G401 (cell line): ENCODE measurements around the gene PLPPR2. TPM values are rescaled to one million over a fixed set of nuclear protein-coding genes. Genes with fewer than 3 reads are reported as not detected.
"Not testable (repeated sequence)": the region's sequence is repeated elsewhere in the genome, so short reads cannot be mapped to it uniquely, and the experiment has no call there.

Experiments
- DNase-seq: peaks from one replicate; pipeline ENCODE4 v3.0.0-alpha.2; 2015; ENCODE audit warnings: low spot score
- in situ Hi-C: cut with HindIII; loops from 2 replicates; pipeline ENCODE4 v1.10.0; 2016; ENCODE audit warnings: low sequenced_read_pairs, mixed read lengths
- total RNA-seq: library from RNA; depleted of rRNA; stranded (reverse); fragments of >200 nt; shearing (Covaris generic); gene quantifications from 2 replicates; pipeline ENCODE4 v1.2.3, GENCODE V29; 2014

The PLPPR2 gene
- total RNA-seq, 1 experiment from 2014 or later = 11.5 TPM

DNA sequence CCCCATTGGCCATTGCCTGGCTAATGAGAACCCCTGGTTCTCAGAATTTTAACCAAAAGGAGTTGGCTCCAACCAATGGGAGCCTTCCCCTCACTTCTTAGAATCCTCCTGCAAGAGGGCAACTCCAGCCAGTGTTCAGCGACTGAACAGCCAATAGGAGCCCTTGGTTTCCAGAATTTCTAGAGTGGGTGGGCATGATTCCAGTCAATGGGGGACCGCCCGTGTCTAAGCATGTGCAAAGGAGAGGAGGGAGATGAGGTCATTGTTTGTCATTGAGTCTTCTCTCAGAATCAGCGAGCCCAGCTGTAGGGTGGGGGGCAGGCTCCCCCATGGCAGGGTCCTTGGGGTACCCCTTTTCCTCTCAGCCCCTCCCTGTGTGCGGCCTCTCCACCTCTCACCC is 9.7 kb downstream of the PLPPR2 start:
- in situ Hi-C loops = no loop called here
- DNase-seq = no peak

DNA sequence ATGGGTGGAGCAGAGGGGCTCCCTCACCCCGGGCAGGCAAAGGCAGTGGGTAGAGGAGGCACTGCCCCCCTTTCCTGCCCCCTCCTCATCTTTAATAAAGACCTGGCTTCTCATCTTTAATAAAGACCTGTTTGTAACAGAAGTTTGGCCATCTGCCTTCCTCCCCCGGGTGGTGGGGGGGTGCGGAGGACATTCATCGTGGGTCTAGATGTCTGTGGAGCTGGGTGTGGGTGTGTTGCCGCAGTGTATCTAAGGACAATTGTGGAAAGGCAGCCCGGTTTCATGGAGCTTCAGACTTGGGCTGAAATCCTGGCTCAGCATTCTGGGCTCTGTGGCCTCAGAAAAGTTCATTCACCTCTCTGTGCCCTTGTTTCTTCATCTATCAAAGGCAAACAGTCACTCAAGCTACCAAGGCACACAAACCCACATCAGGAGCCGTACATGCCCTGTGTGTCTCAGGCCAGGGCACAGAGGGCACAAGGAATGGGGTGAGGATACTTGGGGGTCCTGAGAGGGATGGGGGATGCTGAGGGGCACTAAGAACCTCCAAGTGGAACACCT is 10.4 kb downstream of the PLPPR2 start:
- no peak for DNase-seq
- in situ Hi-C loops = no loop called here

DNA sequence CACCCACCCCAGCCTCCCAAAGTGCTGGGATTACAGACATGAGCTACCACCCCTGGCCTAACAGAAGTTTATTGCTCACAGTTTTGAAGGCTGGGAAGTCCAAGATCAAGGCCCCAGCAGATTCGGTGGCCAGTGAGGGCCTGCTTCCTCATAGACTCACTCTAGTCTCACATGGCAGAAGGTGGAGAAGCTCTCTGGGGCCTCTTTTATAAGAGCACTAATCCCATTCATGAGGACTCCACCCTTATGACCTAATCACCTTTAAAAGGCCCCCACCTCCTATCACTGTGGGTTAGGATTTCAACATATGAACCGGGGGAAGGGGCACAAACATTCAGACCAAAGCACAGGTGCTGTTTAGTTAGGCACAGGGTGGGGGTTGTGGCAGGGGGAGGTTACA is 12.3 kb downstream of the PLPPR2 start:
- in situ Hi-C loops = no loop called here
- DNase-seq = no peak

DNA sequence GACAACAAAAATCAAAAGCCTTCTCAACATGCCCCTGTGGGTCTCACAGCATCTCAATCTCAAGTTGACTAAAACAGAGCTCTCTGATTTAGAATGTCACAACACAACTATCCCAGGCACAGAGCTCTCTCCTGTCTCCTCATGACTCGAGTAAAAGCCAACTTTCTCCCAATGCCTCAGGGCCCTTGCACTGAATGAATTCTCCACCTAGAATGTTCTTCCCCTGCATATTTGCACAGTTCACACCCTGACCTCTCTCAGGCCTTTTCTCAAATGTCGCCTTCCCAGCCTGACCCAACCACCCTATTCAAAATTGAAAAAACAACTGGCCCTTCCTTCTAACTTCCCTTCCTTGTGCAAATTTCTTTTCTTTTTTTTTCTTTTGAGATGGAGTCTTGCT is 15.5 kb downstream of the PLPPR2 start:
- no peak for DNase-seq
- in situ Hi-C loops = no loop called here

DNA sequence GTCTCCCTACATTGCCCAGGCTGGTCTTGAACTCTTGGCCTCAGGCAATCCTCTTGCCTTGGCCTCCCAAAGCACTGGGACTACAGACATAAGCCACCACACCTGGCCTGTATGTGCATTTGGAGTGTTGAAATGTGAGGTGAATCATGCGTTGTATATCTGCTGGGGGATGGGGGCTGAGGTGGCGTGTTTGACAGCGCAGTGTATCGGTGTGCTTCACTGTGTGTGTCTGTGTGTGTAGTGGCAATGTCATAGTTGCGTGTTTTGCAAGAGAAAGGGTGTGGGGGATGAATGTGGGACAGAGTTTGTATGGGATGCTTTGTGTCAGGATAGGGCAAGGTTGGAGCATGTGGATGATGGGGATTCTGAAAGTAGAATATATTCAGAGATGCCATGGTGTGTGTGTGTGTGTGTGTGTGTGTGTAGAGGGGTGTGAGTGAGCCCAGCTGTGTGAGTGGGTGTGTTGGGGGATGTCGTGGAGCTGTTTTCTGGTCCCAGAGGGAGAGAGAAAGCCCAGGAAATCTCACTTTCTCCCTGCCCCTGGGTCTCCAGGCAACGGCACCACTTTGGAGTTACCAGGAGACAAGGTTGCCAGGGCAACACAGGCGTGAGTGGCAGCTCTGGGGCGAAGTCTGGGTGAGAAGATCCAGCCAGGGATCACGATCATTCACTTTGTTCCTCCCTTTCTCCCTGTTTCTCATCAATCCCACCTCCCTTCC is 18.1 kb downstream of the PLPPR2 start:
- in situ Hi-C loops = no loop called here
- peak; percentile 81 for DNase-seq

DNA sequence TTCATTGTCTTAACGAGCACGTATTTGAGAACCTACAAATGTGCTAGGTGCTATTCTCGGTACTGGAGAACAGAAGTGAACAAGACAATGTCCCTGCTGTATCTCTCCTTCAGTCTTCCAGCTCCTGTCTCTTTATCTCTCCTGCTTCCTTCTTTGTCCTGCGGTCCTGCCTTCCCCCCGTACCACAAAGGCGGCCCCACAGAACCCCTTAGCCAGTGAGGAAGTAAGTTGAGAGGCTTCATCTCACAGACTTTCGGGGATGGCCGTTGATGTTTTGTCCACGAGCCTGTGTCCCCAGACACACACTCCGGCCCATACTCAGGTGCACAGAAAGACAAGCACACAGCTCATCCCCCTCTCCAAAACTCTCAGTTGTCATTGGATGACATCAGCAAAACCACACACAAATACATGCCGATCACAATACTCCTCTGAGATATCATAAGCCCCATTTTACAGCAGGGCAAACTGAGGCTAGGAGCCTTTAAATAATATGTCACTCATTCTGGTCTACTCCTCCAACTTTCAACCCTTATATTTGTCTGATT is 18.7 kb downstream of the PLPPR2 start:
- no peak for DNase-seq
- in situ Hi-C loops = no loop called here

DNA sequence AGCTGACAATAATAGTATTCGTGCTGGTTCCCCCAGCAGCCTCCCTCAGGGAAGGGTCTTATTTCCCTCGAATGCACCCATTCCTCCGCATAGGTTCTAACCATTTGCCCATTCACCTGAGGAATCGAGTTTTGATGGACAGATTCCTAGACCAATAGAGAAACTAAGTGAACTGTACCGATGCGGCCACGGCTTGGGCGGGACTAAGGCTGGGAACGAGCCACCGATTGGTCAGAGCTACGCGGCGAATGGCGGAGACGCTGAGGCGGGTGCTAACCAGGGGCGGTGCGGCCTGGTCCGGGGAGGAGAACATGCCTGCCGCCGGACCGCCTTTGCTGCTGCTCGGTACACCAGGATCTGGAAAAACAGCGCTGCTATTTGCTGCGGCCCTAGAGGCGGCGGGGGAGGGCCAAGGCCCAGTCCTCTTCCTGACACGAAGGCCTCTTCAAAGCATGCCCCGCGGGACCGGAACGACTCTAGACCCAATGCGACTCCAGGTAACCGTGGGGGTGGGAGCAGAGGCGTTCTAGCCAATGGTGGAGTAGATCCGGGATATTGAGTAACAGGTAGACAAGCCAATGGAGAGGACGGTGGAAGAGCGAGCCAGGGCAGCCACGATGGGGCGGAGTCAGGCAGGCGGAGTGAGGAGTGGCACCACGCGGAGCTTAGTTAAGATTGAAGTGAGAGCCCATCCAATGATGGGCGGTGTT is 19.4 kb downstream of the PLPPR2 start, which contains the start of gene SWSAP1:
TSS of gene SWSAP1 (plus strand) at position 234 of the 710 bp plus-strand sequence. CDS start at position 249, 15 bp downstream.
- peak; percentile 100 for DNase-seq
- in situ Hi-C loops = no loop called here

DNA sequence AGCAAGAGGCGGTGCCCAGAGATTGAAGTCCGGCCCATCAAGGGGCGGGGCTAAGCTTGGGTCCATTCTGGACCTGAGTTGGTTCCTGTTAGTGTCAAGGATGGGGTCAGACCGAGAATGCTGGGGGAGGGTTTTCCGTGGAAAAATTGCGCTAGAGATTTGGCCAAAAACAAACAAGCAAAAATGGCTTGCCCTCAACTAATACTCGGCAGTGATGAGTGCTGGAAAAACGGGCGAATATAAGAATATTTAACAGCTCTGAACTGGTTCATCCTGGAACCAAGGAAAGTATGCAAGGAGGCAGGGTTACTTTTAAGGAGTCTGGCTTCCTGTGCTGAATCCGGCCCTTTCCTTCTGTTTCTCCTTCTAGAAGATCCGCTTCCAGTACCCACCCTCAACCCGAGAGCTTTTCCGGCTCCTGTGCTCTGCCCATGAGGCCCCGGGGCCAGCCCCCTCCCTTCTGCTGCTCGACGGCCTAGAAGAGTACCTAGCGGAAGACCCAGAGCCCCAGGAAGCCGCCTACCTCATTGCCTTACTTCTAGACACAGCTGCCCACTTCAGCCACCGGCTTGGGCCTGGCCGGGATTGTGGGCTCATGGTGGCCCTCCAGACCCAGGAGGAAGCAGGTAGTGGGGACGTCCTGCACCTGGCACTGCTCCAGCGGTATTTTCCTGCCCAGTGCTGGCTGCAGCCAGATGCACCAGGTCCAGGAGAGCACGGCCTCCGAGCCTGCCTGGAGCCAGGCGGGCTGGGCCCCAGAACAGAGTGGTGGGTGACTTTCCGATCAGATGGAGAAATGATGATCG is 20.1 kb downstream of the PLPPR2 start:
- in situ Hi-C loops = no loop called here

DNA sequence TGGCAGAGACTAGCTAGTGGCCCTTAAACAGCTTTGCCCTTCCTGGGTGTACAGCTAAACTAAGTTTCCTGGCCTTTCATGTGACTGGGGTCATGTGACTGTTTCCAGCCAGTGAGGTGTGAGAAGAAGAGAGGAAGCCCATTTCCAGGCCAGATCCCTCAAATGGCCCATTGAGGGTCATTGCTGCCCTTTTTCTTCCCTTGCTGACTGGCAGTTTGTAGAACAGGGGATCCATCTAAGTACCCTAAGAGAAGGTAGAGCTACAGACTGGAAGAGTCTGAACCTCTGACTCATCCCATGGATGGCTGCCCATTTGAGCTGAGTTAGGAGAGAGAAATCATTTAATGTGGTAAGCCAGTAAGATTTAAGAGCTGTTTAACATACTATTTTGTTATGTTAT is 22.0 kb downstream of the PLPPR2 start:
- in situ Hi-C loops = no loop called here
- DNase-seq = peak; percentile 27

More for the DNA sequence above, 20.1 kb downstream of the PLPPR2 start:
- DNase-seq = no peak

DNA sequence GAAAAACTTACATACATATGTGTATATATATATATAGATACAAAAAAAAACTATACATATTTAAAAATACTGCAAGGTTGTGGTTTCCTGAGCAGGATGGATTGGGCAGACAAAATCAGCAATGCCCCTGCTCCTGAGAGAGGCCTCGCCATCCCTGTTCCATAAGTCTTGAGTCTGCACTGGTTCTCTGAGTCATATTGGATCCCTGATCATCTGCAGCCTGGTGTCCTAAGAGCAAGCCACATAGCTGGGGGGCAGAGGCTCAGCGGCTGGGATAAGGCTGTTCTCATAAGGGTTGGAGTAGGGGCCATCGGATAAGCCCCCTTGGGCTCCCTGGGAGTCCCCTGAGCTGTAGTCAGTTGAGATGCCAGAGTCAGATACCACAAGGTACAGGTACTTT is 22.5 kb downstream of the PLPPR2 start:
- in situ Hi-C loops = no loop called here
- no peak for DNase-seq

DNA sequence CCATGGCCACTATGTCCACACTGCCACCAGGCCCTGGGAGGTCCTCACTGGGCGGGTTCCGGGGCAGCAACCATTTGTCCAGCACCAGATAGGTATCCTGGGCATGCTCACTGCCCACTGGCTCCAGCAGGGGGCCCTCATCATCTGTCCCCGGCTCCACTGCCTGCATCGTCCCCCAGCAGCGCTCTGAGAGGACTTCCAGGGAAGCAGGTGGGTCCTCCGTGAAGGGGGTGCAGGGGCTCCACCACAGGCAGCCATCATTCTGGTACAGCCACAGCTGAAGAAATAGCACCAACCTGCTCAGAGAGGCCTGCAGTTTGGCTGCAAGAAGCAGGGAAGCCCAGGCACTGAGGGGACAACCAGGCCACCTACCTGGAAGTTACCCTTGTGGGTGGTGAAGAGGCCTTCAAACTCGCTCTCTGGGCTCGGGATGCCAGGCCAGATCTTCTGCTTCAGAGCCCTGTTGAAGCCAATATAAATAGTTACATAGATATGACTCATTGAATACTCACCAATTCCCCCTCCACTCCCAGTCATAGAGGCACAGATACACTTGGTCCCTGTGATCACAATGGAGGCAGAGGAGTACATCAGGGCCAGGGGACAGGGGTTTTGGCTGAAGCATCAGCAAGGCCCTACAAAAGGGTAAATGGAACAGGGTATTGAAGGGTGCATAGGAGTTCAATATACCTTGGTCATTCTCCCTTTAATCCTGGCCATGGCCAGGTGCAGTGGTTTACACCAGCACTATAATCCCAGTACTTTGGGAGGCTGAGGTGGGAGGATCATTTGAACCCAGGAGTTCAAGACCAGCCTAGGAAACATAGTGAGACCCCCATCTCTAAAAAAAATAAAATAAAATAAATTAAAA is 23.3 kb downstream of the PLPPR2 start:
- in situ Hi-C loops = no loop called here
- DNase-seq = peak; percentile 59

DNA sequence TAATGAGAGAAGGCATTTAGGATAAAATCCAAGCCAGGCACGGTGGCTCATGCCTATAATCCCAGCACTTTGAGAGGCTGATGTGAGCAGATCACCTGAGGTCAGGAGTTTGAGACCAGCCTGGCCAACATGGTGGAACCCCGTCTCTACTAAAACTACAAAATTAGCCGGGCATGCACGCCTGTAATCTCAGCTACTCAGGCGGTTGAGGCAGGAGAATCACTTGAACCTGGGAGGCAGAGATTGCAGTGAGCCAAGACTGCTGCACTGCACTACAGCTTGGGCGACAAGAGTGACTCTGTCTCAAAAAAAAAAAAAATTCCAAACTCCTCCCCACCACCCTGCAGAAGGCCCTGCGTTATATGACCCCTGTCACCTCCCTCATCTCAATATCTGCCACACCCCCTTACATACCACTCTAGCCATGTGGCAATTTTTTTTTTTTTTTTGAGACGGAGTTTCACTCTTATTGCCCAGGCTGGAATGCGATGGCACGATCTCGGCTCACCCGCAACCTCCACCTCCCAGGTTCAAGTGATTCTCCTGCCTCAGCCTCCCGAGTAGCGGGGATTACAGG is 24.1 kb downstream of the PLPPR2 start:
- in situ Hi-C loops, DNase-seq: not testable (repeated sequence)

DNA sequence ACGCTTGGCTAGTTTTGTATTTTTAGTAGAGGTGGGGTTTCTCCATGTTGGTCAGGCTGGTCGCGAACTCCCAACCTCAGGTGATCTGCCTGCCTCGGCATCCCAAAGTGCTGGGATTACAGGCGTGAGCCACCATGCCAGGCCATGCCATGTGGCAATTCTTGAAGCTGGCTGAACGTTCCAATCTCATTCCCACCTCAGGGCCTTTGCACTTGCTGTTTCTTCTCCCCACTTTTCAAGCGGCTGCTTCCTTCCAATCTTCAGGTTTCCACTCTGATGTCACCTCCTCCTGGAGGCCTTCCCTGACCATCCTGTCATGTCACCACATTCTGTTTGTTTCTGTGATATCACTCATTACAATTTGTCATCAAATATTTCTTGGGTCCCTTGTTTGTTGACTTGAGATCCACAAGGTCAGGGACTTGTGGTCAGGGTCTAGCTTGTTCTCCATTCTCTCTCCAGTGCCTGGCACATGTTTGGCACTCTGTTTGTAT is 24.7 kb downstream of the PLPPR2 start:
- no peak for DNase-seq
- in situ Hi-C loops = no loop called here

DNA sequence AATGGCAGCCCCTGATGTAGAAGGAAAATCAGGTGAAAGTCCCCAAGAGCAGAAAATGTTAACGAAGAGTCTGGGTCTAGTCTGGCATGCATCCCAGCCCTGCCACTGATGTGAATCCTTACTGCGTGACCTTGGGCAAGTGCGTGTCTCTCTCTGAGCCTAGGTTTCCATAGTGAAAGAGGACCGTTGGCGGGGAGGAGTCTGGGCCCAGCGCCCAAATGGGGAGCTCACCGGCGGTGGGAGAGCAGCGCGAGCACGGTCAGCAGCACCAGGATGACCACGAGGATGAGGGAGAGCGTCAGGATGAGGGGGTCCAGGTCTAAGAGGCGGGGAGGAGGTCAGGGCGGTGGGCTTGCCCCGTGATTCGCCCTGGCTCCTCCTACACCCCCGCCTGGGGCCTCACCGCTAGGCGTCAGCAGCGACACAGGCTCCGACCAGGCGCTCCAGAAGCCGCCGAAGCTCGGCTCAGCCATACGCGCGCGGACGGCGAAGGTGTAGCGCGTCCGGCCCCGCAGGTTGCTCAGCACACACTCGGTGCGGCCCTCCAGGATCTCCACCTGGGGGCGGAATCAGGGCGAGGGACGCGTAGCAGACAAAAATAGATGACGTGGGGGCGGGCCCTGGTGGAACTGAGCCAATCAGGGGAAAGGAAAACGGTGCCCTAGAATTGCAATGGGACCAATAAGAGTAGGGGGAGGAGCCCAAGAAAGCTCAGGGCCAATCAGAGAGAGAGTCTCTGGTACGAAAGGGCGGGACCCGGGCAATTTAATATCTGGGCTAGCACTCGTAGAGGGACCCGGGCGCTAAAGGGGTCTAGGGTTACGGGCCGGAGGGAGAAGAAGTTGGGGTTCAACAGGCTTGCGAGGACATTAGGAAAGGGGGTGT is 25.7 kb downstream of the PLPPR2 start:
- in situ Hi-C loops = no loop called here
- DNase-seq = peak; percentile 99

DNA sequence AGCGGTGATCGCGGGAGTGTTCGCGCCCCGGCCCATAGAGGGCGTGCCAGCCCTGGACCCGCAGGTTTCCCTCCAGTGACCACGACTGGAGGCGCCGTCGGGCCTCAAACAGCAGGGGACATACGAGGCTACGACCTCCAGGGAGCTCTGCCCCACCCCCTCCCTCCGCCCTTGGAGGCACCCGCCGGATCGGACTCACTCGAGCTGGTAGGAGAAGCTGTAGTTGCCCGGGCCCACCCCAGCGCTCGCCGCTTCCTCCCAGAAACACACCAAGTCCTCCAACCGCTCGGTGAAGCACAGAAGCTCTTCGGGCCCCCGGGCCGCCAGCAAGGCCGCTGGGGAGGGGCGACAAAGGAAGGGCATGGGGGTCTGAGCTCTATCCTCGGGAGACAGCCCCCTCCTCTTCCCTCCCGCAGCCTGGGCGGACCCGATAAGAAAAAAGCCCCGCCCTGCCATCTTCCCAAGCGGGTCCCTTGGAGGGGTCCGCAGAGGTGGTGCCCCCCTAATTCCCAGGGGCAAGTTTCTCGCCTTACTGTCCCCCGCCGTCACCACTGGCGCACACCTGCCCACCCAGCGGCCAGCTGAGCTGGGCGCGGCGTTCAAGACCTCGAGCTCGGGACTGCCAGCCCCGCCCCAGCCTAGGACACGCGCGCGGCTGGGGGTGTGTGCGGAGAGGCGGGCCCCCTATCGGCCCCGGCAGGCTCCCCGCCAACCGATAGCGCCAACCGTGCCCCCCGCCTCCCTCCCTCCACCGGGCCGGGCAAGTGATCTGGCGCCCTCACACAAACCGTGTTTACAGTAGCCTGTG is 27.9 kb downstream of the PLPPR2 start:
- no peak for DNase-seq
- in situ Hi-C loops = no loop called here

DNA sequence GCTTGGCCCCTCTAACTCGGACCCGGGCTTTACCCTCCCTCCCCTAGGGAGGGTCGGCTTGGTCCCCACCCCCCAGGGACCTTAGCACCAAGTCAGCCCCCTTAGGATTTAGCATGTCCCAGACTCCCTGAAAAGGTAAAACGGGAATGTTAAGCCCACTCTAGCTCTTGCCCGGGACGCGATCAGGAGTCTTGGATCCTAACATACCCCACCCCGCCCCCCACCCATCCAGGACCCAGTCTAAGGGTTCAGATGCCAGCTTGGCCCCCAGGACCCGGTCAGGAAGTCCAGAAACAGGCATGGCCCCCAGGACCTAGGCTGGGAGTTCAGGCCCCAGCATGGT is 28.4 kb downstream of the PLPPR2 start:
- DNase-seq = no peak
- in situ Hi-C loops = no loop called here
